ENCODE measurements around the gene ERBB4.

ERBB4 gene

DNA sequence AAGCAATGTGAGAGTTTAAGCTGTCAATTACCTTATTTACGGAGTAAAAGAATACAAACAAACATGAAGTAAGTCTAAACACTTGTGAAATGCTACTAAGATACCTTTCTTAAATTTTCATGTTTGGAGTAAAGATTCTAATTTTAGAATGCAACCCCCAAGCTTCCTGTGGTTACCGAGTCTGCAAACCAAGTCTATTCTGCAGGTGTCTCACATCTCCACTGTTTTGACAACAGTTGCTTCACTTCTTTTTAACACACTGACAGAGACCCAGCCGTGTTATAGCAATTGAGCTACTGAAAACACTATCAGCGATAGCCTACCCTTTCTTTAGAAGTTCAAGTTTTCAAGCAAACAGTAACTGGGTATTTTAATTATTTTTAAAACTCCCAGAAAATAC, 608.3 kb downstream of the ERBB4 start:
- H3K9me2 ChIP-seq (replicated peaks; ENCODE audit: control insufficient read depth, low read length), result no peaks in the 10 kb centered on the region
- no peaks in the 10 kb centered on the region for H3K79me2 ChIP-seq (ENCODE audit: control insufficient read depth, low read length)
- H3F3A ChIP-seq (ENCODE audit: control insufficient read depth, insufficient read depth), result no peaks in the 10 kb centered on the region
- H3K4me1 ChIP-seq (ENCODE audit: control insufficient read depth, low read length), result peaks cover 65% of the 10 kb centered on the region
- no peaks in the 10 kb centered on the region for H3K27me3 ChIP-seq (ENCODE audit: control insufficient read depth, low read length)
- no peaks in the 10 kb centered on the region for H3K9me3 ChIP-seq (ENCODE audit: control insufficient read depth, insufficient read depth, low read length)
- H3K27ac ChIP-seq (ENCODE audit: low read depth, low read length), result peak overlapping the region; percentile 72
- H3K4me2 ChIP-seq (ENCODE audit: low read length), result peak overlapping the region; percentile 70
- peaks cover 3% of the 10 kb centered on the region; the same call in 1 of the 2 replicates for H3K36me3 ChIP-seq (ENCODE audit: control insufficient read depth, low read length)
- H3K4me3 ChIP-seq (ENCODE audit: low read length), result peak overlapping the region; percentile 43
- no peak for TF ChIP-seq EZH2phosphoT487 (IDR thresholded peaks at IDR 0.05; ENCODE audit: borderline replicate concordance, low read length)
- TF ChIP-seq, protein P1, sequence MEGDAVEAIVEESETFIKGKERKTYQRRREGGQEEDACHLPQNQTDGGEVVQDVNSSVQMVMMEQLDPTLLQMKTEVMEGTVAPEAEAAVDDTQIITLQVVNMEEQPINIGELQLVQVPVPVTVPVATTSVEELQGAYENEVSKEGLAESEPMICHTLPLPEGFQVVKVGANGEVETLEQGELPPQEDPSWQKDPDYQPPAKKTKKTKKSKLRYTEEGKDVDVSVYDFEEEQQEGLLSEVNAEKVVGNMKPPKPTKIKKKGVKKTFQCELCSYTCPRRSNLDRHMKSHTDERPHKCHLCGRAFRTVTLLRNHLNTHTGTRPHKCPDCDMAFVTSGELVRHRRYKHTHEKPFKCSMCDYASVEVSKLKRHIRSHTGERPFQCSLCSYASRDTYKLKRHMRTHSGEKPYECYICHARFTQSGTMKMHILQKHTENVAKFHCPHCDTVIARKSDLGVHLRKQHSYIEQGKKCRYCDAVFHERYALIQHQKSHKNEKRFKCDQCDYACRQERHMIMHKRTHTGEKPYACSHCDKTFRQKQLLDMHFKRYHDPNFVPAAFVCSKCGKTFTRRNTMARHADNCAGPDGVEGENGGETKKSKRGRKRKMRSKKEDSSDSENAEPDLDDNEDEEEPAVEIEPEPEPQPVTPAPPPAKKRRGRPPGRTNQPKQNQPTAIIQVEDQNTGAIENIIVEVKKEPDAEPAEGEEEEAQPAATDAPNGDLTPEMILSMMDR (IDR thresholded peaks at IDR 0.05; ENCODE audit: low read depth, low read length, poor library complexity, severe bottlenecking), result no peak
- H4K20me1 ChIP-seq (ENCODE audit: control insufficient read depth, insufficient read depth, low read depth, low read length), result no peaks in the 10 kb centered on the region

DNA sequence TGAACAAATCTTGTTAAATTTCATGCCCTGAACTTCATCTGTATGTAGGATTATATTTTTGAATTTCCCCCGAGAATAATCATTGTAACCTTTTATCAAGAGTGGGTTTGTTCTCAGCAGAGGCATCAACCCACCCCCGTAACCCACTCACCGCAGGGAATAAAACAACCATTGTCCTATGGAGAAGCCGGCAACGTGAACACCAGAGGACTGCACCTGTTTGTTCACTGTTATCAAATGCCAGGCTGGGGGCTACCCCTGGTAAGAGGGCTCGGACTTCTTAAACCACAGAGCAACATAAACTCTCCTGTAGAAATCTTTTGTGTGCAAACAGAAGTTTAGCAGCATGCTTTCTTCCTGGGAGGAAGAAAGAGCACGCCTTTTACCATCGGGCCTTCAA, 610.4 kb downstream of the ERBB4 start:
- peaks cover 48% of the 10 kb centered on the region for H3K4me1 ChIP-seq (ENCODE audit: control insufficient read depth, low read length)
- H3K4me3 ChIP-seq (ENCODE audit: low read length), result no peak overlapping the region
- no peaks in the 10 kb centered on the region for H3K9me3 ChIP-seq (ENCODE audit: control insufficient read depth, insufficient read depth, low read length)
- no peak overlapping the region for H3K4me2 ChIP-seq (ENCODE audit: low read length)
- no peaks in the 10 kb centered on the region for H4K20me1 ChIP-seq (ENCODE audit: control insufficient read depth, insufficient read depth, low read depth, low read length)
- no peak overlapping the region for H3K27ac ChIP-seq (ENCODE audit: low read depth, low read length)
- no peaks in the 10 kb centered on the region for H3K9me2 ChIP-seq (replicated peaks; ENCODE audit: control insufficient read depth, low read length)
- H3K27me3 ChIP-seq (ENCODE audit: control insufficient read depth, low read length), result no peaks in the 10 kb centered on the region
- peaks cover 3% of the 10 kb centered on the region; the same call in 1 of the 2 replicates for H3K36me3 ChIP-seq (ENCODE audit: control insufficient read depth, low read length)
- TF ChIP-seq, protein P1 (IDR thresholded peaks at IDR 0.05; ENCODE audit: low read depth, low read length, poor library complexity, severe bottlenecking), result no peak
- no peak for TF ChIP-seq EZH2phosphoT487 (IDR thresholded peaks at IDR 0.05; ENCODE audit: borderline replicate concordance, low read length)
- no peaks in the 10 kb centered on the region for H3F3A ChIP-seq (ENCODE audit: control insufficient read depth, insufficient read depth)
- H3K79me2 ChIP-seq (ENCODE audit: control insufficient read depth, low read length), result no peaks in the 10 kb centered on the region

DNA sequence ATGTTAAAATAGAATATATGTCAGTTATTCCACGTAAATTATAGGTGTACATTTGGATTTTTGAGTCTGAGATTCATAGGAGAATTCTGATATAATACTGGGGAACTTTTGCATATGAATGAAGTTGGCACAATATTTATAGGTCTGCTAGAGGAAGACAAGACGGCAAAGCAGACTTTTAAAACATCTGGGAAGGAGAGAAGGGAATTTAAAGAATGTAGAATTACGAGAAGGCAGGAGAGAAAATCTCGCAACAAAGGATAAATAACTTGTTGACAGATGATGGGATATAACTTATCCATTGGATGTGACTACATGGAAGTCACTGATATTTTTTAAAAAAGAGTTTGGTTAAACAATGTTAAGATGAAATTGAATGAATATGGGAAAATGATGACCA, 615.6 kb downstream of the ERBB4 start:
- no peak overlapping the region for H3K4me2 ChIP-seq (ENCODE audit: low read length)
- H3F3A ChIP-seq (ENCODE audit: control insufficient read depth, insufficient read depth), result no peaks in the 10 kb centered on the region
- no peak overlapping the region for H3K27ac ChIP-seq (ENCODE audit: low read depth, low read length)
- no peaks in the 10 kb centered on the region for H3K36me3 ChIP-seq (ENCODE audit: control insufficient read depth, low read length)
- no peaks in the 10 kb centered on the region for H3K9me3 ChIP-seq (ENCODE audit: control insufficient read depth, insufficient read depth, low read length)
- peaks cover 3% of the 10 kb centered on the region for H3K4me1 ChIP-seq (ENCODE audit: control insufficient read depth, low read length)
- H3K27me3 ChIP-seq (ENCODE audit: control insufficient read depth, low read length), result no peaks in the 10 kb centered on the region
- no peaks in the 10 kb centered on the region for H4K20me1 ChIP-seq (ENCODE audit: control insufficient read depth, insufficient read depth, low read depth, low read length)
- no peak overlapping the region for H3K4me3 ChIP-seq (ENCODE audit: low read length)
- TF ChIP-seq EZH2phosphoT487 (IDR thresholded peaks at IDR 0.05; ENCODE audit: borderline replicate concordance, low read length), result no peak
- TF ChIP-seq, protein P1 (IDR thresholded peaks at IDR 0.05; ENCODE audit: low read depth, low read length, poor library complexity, severe bottlenecking), result no peak
- H3K79me2 ChIP-seq (ENCODE audit: control insufficient read depth, low read length), result no peaks in the 10 kb centered on the region
- no peaks in the 10 kb centered on the region for H3K9me2 ChIP-seq (replicated peaks; ENCODE audit: control insufficient read depth, low read length)

All from DOHH2 (cell line).